Keratinocyte (primary cell): ENCODE measurements around the gene AKIP1. TPM values are rescaled to one million over a fixed set of nuclear protein-coding genes. Genes with fewer than 3 reads are reported as not detected.

Source experiments
- DNase-seq: peaks from one replicate; pipeline ENCODE4 v3.0.0-alpha.2; 2011; ENCODE audit warnings: low read depth, missing footprints, low spot score
- FAIRE-seq: peaks from 2 replicates; lab custom pipeline; 2011; peaks lifted over from hg19 to GRCh38; lab: Jason Lieb, UNC
- H2AFZ ChIP-seq: 2 replicates; pipeline ENCODE4 v1.6.0; 2012; ENCODE audit warnings: low read length, control low read depth, inconsistent platforms; ENCODE audit not compliant: control insufficient read depth
- H3K27ac ChIP-seq: 2 replicates; pipeline ENCODE4 v1.5.1; 2011; ENCODE audit warnings: low read length; ENCODE audit not compliant: control insufficient read depth, insufficient read depth
- H3K27me3 ChIP-seq: 3 replicates; pipeline ENCODE4 v1.6.0; 2011; ENCODE audit warnings: low read length; ENCODE audit not compliant: control insufficient read depth, insufficient read depth; ENCODE audit errors: extremely low read depth
- H3K36me3 ChIP-seq, 2 experiments: 2 replicates in 1 of 2; 3 replicates in 1 of 2; pipeline ENCODE4 v1.5.1; 2011; ENCODE audit warnings: low read length in 2 of 2, mild to moderate bottlenecking in 1 of 2; ENCODE audit not compliant: control insufficient read depth in 2 of 2, insufficient read depth in 2 of 2; ENCODE audit errors: extremely low read depth in 1 of 2
- H3K4me1 ChIP-seq: 3 replicates; pipeline ENCODE4 v1.5.1; 2011; ENCODE audit warnings: low read length; ENCODE audit not compliant: control insufficient read depth, insufficient read depth; ENCODE audit errors: extremely low read depth
- H3K4me2 ChIP-seq: 3 replicates; pipeline ENCODE4 v1.6.0; 2011; ENCODE audit warnings: low read depth, low read length; ENCODE audit not compliant: control insufficient read depth, insufficient read depth; ENCODE audit errors: extremely low read depth
- H3K4me3 ChIP-seq, 3 experiments: fragments of 200-600 bp in 1 of 3; sonication (generic) in 1 of 3; 2 replicates in 2 of 3; 3 replicates in 1 of 3; pipeline ENCODE4 v1.5.1; 2011 to 2016; ENCODE audit warnings: low read length in 3 of 3, mild to moderate bottlenecking in 3 of 3, control low read depth in 2 of 3, inconsistent platforms in 1 of 3, low read depth in 1 of 3, mixed read lengths in 1 of 3, mixed run types in 1 of 3, moderate library complexity in 1 of 3; ENCODE audit not compliant: control insufficient read depth in 2 of 3, insufficient read depth in 2 of 3; ENCODE audit errors: extremely low read depth in 1 of 3
- H3K79me2 ChIP-seq: 2 replicates; pipeline ENCODE4 v1.6.0; 2012; ENCODE audit warnings: low read length; ENCODE audit not compliant: control insufficient read depth, insufficient read depth
- H3K9ac ChIP-seq: 3 replicates; pipeline ENCODE4 v1.6.0; 2011; ENCODE audit warnings: low read length; ENCODE audit not compliant: control insufficient read depth, insufficient read depth; ENCODE audit errors: extremely low read depth
- H3K9me1 ChIP-seq: 3 replicates; pipeline ENCODE4 v1.6.0; 2011; ENCODE audit warnings: low read length; ENCODE audit not compliant: control insufficient read depth, insufficient read depth; ENCODE audit errors: extremely low read depth
- H3K9me3 ChIP-seq: 2 replicates; pipeline ENCODE4 v1.5.1; 2012; ENCODE audit warnings: low read depth, low read length; ENCODE audit not compliant: control insufficient read depth
- H4K20me1 ChIP-seq: 3 replicates; pipeline ENCODE4 v1.6.0; 2011; ENCODE audit warnings: low read length; ENCODE audit not compliant: control insufficient read depth, insufficient read depth; ENCODE audit errors: extremely low read depth
- CTCF ChIP-seq, 3 experiments: IDR thresholded peaks in 1 of 3; conservative IDR thresholded peaks in 1 of 3; optimal IDR thresholded peaks in 1 of 3; 2 replicates in 2 of 3; 3 replicates in 1 of 3; pipeline versions ENCODE3 to v1.5.1; 2011; ENCODE audit warnings: low read length in 3 of 3, mild to moderate bottlenecking in 3 of 3, moderate library complexity in 2 of 3, control low read depth in 1 of 3, inconsistent platforms in 1 of 3; ENCODE audit not compliant: insufficient read depth in 2 of 3; ENCODE audit errors: extremely low read depth in 1 of 3
- EZH2 ChIP-seq: IDR thresholded peaks from one replicate; pipeline ENCODE4 v1.6.1; 2012; ENCODE audit warnings: inconsistent platforms, mild to moderate bottlenecking, low read length, moderate library complexity
- dilution Hi-C: fragments of 300-500 bp; cut with MboI; formaldehyde crosslinking; loops from one replicate; pipeline ENCODE4 v1.7.0; 2020; ENCODE audit warnings: low sequenced_read_pairs; ENCODE audit not compliant: extremely low pct_ligation_motif_present
- polyA plus RNA-seq, 5 experiments: library from polyadenylated mRNA; depleted of rRNA in 3 of 5; stranded (reverse) in 3 of 5; stranded (forward) in 1 of 5; unstranded in 1 of 5; fragments of >200 nt; gene quantifications; 1 replicate in 1 of 5; 2 replicates in 3 of 5; 3 replicates in 1 of 5; pipeline versions ENCODE4 v1.2.1 to v1.2.3, GENCODE V29; 2011 to 2012; ENCODE audit warnings: missing spikeins in 2 of 5, low read depth in 1 of 5, low replicate concordance in 1 of 5

Gene AKIP1
- polyA plus RNA-seq, 1 donor (not counting 4 experiments of a cell fraction or from before 2014, with no cell fraction given), result 46.4 TPM

- Histone ChIP-seq H3K79me2 (no peaks in the 10 kb centered on the region), H3K4me1 (peaks cover 31% of the 10 kb centered on the region), H2AFZ (peak overlapping the region; percentile 42), H3K9me1 (no peaks in the 10 kb centered on the region), H3K4me3 (no peak overlapping the region), H4K20me1 (no peaks in the 10 kb centered on the region), H3K27ac (peak overlapping the region; percentile 78), H3K4me2 (peak overlapping the region; percentile 52), H3K9ac (peak overlapping the region; percentile 46), H3K9me3 (no peaks in the 10 kb centered on the region), H3K36me3 (no peaks in the 10 kb centered on the region), H3K27me3 (no peaks in the 10 kb centered on the region)
- TF ChIP-seq EZH2 (no peak), CTCF (optimal IDR thresholded peaks at IDR 0.05 in 1 of 3, IDR thresholded peaks at IDR 0.05 in 1 of 3, conservative IDR thresholded peaks at IDR 0.05 in 1 of 3; ENCODE audit: extremely low read depth in 1 of 3, insufficient read depth in 2 of 3, low read length in 3 of 3) (no peak)
- FAIRE-seq (peak; percentile 65), DNase-seq (no peak)
- dilution Hi-C loops, result no loop called here
Measured at GRCh38 chr11:8905528-8906165, 5.3 kb upstream of the AKIP1 start.

- H3K4me3 ChIP-seq, result no peak overlapping the region
- peaks cover 33% of the 10 kb centered on the region for H3K4me1 ChIP-seq
- H3K4me2 ChIP-seq, result peak overlapping the region; percentile 27
- no peaks in the 10 kb centered on the region for H3K9me3 ChIP-seq
- no peak overlapping the region for H2AFZ ChIP-seq
- DNase-seq (no peak), FAIRE-seq (no peak)
- no peaks in the 10 kb centered on the region for H3K36me3 ChIP-seq
- no peaks in the 10 kb centered on the region for H3K27me3 ChIP-seq
- TF ChIP-seq EZH2 (no peak), CTCF (optimal IDR thresholded peaks at IDR 0.05 in 1 of 3, IDR thresholded peaks at IDR 0.05 in 1 of 3, conservative IDR thresholded peaks at IDR 0.05 in 1 of 3; ENCODE audit: extremely low read depth in 1 of 3, insufficient read depth in 2 of 3, low read length in 3 of 3) (no peak)
- no peaks in the 10 kb centered on the region for H4K20me1 ChIP-seq
- H3K79me2 ChIP-seq, result peaks cover 7% of the 10 kb centered on the region
- no peak overlapping the region for H3K9ac ChIP-seq
- dilution Hi-C loops, result no loop called here
- peak overlapping the region; percentile 45 for H3K27ac ChIP-seq
- no peaks in the 10 kb centered on the region for H3K9me1 ChIP-seq
Measured at GRCh38 chr11:8907116-8907515, 3.9 kb upstream of the AKIP1 start.
